Thoracic aorta (tissue), 2 donors: ENCODE data around the gene DEDD2. TPM values are rescaled to one million over a fixed set of nuclear protein-coding genes. Genes with fewer than 3 reads are reported as not detected.
A peak's percentile ranks its signal among the peaks of the same experiment; 100 is the strongest.

Experiments used
- ATAC-seq: fragments of 150-250 bp; one replicate; pipeline ENCODE4 v1.8.0; 2017; ENCODE audit warnings: low read depth; ENCODE audit not compliant: insufficient number of reproducible peaks, low FRiP score
- DNase-seq: peaks from one replicate; pipeline ENCODE4 v3.0.0-alpha.2; 2020; ENCODE audit warnings: low spot score
- H3K27ac ChIP-seq, 2 donors: fragments of 200-600 bp; sonication (generic); 1 replicate in 1 of 2; 2 replicates in 1 of 2; pipeline ENCODE4 v1.5.1; 2016; ENCODE audit warnings: mild to moderate bottlenecking in 2 of 2, moderate library complexity in 2 of 2
- H3K27me3 ChIP-seq: fragments of 200-600 bp; sonication (generic); replicated peaks from 2 replicates; pipeline ENCODE4 v1.6.0; 2016; ENCODE audit warnings: mild to moderate bottlenecking; ENCODE audit not compliant: insufficient read depth
- H3K36me3 ChIP-seq: fragments of 200-600 bp; sonication (generic); one replicate; pipeline ENCODE4 v1.5.1; 2016
- H3K4me1 ChIP-seq, 2 donors: fragments of 200-600 bp; sonication (generic); 1 replicate in 1 of 2; 2 replicates in 1 of 2; pipeline versions ENCODE4 v1.5.1 to v1.6.0; 2016; ENCODE audit warnings: low read depth in 2 of 2, mild to moderate bottlenecking in 1 of 2; ENCODE audit not compliant: control insufficient read depth in 1 of 2
- H3K4me3 ChIP-seq: fragments of 200-600 bp; sonication (generic); 2 replicates; pipeline ENCODE4 v1.5.1; 2016; ENCODE audit warnings: mild to moderate bottlenecking
- H3K9me3 ChIP-seq: fragments of 200-600 bp; sonication (generic); 2 replicates; pipeline ENCODE4 v1.5.1; 2016
- total RNA-seq, 2 donors: library from RNA; depleted of rRNA; stranded (reverse); fragments of >200 nt; gene quantifications; one replicate each; pipeline versions ENCODE4 v1.1.0 to v1.2.3, GENCODE V29; 2016
- TF ChIP-seq, protein P1 (sequence below): fragments of 200-600 bp; sonication (generic); IDR thresholded peaks from one replicate; pipeline ENCODE4 v1.5.1; 2019; ENCODE audit warnings: antibody characterized with exemption

Gene DEDD2
- total RNA-seq, 2 donors from 2014 or later, result 21.7 to 33.2 TPM

DNA sequence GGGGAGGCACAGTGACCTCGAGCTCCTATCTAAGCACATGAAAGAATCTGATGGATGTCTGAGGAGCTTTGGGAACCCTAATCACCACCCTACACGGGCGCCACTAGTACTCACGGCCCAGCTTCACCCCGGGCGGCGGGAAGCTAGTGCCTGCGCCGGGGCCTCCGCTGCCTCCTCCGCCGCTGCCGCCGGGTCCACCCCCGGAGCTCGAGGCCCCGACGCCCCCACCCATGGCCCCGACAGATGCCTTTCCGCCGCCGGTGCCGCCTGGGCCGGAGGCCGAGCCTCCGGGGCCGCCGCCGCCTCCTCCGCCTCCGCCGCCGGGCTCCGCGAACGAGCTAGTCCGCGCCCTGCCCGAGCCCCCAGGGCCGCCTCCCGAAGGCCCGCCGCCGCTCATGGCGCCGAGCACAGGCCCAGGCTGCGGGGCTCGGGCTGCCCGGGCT, 24.6 kb upstream of the DEDD2 start:
- peaks cover 29 to 48% of the 10 kb centered on the region in 2 donors for H3K4me1 ChIP-seq
- DNase-seq, result no peak
- H3K36me3 ChIP-seq, result no peaks in the 10 kb centered on the region
- H3K4me3 ChIP-seq, result peak overlapping the region; percentile 75
- H3K27me3 ChIP-seq, result no peaks in the 10 kb centered on the region
- TF ChIP-seq, protein P1, sequence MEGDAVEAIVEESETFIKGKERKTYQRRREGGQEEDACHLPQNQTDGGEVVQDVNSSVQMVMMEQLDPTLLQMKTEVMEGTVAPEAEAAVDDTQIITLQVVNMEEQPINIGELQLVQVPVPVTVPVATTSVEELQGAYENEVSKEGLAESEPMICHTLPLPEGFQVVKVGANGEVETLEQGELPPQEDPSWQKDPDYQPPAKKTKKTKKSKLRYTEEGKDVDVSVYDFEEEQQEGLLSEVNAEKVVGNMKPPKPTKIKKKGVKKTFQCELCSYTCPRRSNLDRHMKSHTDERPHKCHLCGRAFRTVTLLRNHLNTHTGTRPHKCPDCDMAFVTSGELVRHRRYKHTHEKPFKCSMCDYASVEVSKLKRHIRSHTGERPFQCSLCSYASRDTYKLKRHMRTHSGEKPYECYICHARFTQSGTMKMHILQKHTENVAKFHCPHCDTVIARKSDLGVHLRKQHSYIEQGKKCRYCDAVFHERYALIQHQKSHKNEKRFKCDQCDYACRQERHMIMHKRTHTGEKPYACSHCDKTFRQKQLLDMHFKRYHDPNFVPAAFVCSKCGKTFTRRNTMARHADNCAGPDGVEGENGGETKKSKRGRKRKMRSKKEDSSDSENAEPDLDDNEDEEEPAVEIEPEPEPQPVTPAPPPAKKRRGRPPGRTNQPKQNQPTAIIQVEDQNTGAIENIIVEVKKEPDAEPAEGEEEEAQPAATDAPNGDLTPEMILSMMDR, result no peak
- no peaks in the 10 kb centered on the region for H3K9me3 ChIP-seq
- no peak for ATAC-seq
- peak overlapping the region; percentile 78 to 81 for H3K27ac ChIP-seq

DNA sequence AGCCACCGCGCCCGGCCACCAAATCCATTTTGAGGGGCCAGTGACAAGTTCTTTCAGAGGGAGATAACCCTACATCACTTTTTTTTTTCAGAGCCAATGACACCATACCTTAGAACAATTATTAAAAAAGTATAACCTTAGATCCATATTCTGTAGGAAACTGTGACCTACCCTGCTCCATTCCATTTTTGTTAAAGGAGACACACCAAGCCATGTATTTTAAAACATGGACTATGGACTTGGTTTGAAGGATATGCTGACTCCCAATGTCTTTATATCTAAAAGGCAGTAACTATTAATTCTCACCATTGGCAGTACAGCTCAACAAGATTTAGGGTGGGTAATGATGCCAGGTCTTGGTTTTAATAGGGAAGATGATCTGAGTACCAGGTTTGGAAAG, 23.8 kb upstream of the DEDD2 start:
- Histone ChIP-seq H3K36me3 (peaks cover 2% of the 10 kb centered on the region), H3K9me3 (no peaks in the 10 kb centered on the region), H3K27ac (no peak overlapping the region), H3K27me3 (no peaks in the 10 kb centered on the region), H3K4me1 (peaks cover 29 to 40% of the 10 kb centered on the region in 2 donors), H3K4me3 (peak overlapping the region; percentile 75)
- DNase-seq, result no peak
- TF ChIP-seq, protein P1, result no peak
- no peak for ATAC-seq

DNA sequence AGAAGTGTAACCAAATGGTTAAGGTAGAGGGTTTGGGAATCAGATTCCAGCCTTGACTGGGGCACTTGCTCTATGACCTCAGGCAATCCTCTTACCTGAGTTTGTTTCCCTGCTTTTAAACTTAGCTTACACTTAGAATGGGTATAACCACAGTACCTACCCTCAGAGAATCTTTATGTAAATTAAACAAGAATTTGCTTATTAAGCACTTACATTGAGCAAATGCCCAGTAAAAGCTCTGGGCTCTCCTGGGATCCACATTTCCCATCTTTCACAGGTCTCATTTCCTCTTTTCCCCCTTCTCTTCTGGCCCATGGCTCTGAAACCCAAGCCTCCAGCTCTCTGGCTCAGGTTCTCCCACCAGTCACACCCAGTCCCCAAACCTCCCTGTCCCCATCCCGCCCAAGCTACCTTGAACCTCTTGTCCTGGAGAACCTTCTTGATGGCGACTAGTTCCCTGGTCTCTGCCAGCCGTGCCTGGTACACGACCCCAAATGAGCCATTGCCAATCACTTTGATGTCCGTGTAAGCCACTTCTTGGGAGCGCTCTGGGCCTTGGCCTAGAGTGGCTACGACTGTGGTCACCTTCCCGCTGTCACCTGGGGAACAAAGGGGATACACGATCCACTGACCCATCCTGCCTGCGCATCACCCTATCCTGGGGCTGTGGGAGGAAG, 22.2 kb upstream of the DEDD2 start:
- Histone ChIP-seq H3K36me3 (peaks cover 15% of the 10 kb centered on the region), H3K4me3 (no peak overlapping the region)

DNA sequence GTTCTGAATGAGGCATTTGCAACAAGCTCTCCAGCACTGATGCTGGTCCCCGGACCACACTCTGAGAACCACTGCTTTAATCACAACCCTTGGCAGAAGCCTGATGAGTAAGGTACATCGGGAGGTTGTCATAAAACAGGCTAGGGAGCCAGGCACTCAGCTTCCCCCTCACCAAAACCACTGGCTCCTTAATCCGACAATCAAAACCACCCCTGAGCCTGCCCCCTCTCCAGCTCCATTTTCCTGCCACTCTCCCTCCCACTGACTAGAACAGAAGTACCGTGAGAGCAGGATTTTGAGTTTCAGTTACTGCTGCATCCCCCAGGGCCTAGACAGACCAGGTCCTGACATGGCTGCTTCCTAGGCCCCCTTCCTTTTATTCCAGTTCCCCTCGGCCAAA, 17.7 kb upstream of the DEDD2 start:
- no peak for ATAC-seq
- DNase-seq, result no peak
- TF ChIP-seq, protein P1, result no peak
- H3K4me1 ChIP-seq, result no peaks in the 10 kb centered on the region
- peaks cover 44% of the 10 kb centered on the region for H3K36me3 ChIP-seq
- no peaks in the 10 kb centered on the region for H3K27me3 ChIP-seq
- no peaks in the 10 kb centered on the region for H3K9me3 ChIP-seq
- no peak overlapping the region for H3K27ac ChIP-seq
- no peak overlapping the region for H3K4me3 ChIP-seq

More for the DNA sequence above, 22.2 kb upstream of the DEDD2 start:
- ATAC-seq (no peak), DNase-seq (no peak)
- Histone ChIP-seq H3K4me1 (peaks cover 20 to 24% of the 10 kb centered on the region in 2 donors), H3K27me3 (no peaks in the 10 kb centered on the region), H3K9me3 (no peaks in the 10 kb centered on the region), H3K27ac (no peak overlapping the region)
- TF ChIP-seq, protein P1, result no peak

DNA sequence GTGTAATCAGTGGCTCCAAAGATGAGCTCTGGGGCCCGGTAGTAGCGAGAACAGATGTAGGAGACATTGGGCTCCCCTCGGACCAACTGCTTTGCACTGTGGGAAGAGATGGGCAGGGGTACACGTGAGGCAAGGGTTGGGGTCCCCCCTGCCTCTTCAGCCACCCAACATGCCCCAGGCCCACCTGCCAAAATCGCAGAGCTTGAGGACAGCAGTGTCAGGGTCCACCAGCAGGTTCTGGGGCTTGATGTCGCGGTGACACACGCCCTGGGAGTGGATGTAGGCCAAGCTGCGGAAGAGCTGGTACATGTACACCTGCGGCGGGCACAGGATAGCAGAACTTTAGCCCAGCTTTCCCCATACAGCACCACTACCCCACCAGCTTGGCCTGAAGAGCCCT, 16.9 kb upstream of the DEDD2 start:
- peaks cover 53% of the 10 kb centered on the region for H3K36me3 ChIP-seq
- TF ChIP-seq, protein P1, result no peak
- no peak for ATAC-seq

More for the DNA sequence above, 16.9 kb upstream of the DEDD2 start:
- no peak overlapping the region for H3K4me3 ChIP-seq
- H3K27me3 ChIP-seq, result no peaks in the 10 kb centered on the region
- H3K4me1 ChIP-seq, result no peaks in the 10 kb centered on the region
- DNase-seq, result no peak
- no peak overlapping the region for H3K27ac ChIP-seq
- H3K9me3 ChIP-seq, result no peaks in the 10 kb centered on the region
